GM13976 (cell line): ENCODE measurements around the gene RAD51B.
"Not testable (repeated sequence)": the region's sequence is repeated elsewhere in the genome, so short reads cannot be mapped to it uniquely, and the experiment has no call there.

ENCODE experiments used
- DNase-seq: peaks from one replicate; pipeline ENCODE4 v3.0.0; 2012; ENCODE audit warnings: low spot score
- CTCF ChIP-seq: IDR thresholded peaks from 2 replicates; pipeline ENCODE4 v1.5.1; 2012; ENCODE audit warnings: borderline replicate concordance, mild to moderate bottlenecking; ENCODE audit not compliant: insufficient read depth; ENCODE audit errors: extremely low read depth, missing control alignments, control extremely low read depth
- in situ Hi-C: fragments of 300-500 bp; cut with MboI; formaldehyde crosslinking; loops from one replicate; pipeline ENCODE4 v1.12.0; 2022; ENCODE audit warnings: low sequenced_read_pairs, mixed read lengths, inconsistent platforms; ENCODE audit not compliant: unreplicated experiment

RAD51B gene

GRCh38 chr14:68016255-68016914 is 196.8 kb downstream of the RAD51B start:
- TF ChIP-seq CTCF: no peak
- no peak for DNase-seq
- in situ Hi-C loops: no loop called here

- DNase-seq: no peak
- in situ Hi-C loops: no loop called here
- no peak for TF ChIP-seq CTCF
Measured at GRCh38 chr14:68018598-68018997, 199.0 kb downstream of the RAD51B start.

GRCh38 chr14:68020493-68020892 is 200.9 kb downstream of the RAD51B start:
- TF ChIP-seq CTCF: no peak
- DNase-seq: no peak
- in situ Hi-C loops: no loop called here

GRCh38 chr14:68020999-68021663 is 201.6 kb downstream of the RAD51B start:
- DNase-seq: peak; percentile 30
- in situ Hi-C loops: no loop called here
- no peak for TF ChIP-seq CTCF

GRCh38 chr14:68027276-68027675 is 207.7 kb downstream of the RAD51B start:
- in situ Hi-C loops: no loop called here
- DNase-seq: no peak
- TF ChIP-seq CTCF: no peak

GRCh38 chr14:68028075-68028474 is 208.5 kb downstream of the RAD51B start:
- no peak for DNase-seq
- no peak for TF ChIP-seq CTCF
- in situ Hi-C loops: no loop called here

- DNase-seq, in situ Hi-C loops: not testable (repeated sequence)
Measured at GRCh38 chr14:68031011-68031410, 211.4 kb downstream of the RAD51B start.
